Memory B cell (primary cell): ENCODE measurements around the gene ITSN2.
A peak's percentile ranks its signal among the peaks of the same experiment; 100 is the strongest.

Source experiments
- ATAC-seq: fragments of 150-1000 bp; cut with Tn5 transposase; 2 replicates; pipeline ENCODE4 v1.10.0; 2021; ENCODE audit warnings: low read depth, mild to moderate bottlenecking, moderate library complexity
- DNase-seq, 2 donors: peaks; one replicate each; pipeline ENCODE4 v3.0.0; 2022; ENCODE audit warnings: low spot score in 2 of 2
- H3K27ac Mint-ChIP-seq: one replicate; pipeline ENCODE4 v1.8.0; 2022; ENCODE audit warnings: mild to moderate bottlenecking, moderate library complexity, mixed read lengths
- H3K27me3 Mint-ChIP-seq: one replicate; pipeline ENCODE4 v1.8.0; 2022; ENCODE audit warnings: mixed read lengths
- H3K36me3 Mint-ChIP-seq: one replicate; pipeline ENCODE4 v1.8.0; 2022; ENCODE audit warnings: mild to moderate bottlenecking, mixed read lengths
- H3K4me1 Mint-ChIP-seq: one replicate; pipeline ENCODE4 v1.8.0; 2022; ENCODE audit warnings: mixed read lengths
- H3K4me3 Mint-ChIP-seq: one replicate; pipeline ENCODE4 v1.8.0; 2022; ENCODE audit warnings: mild to moderate bottlenecking, moderate library complexity, mixed read lengths
- H3K9me3 Mint-ChIP-seq: one replicate; pipeline ENCODE4 v1.8.0; 2022; ENCODE audit warnings: mixed read lengths

Gene ITSN2

GRCh38 chr2:24287171-24287570 is 73.2 kb downstream of the ITSN2 start:
- Mint-ChIP-seq H3K4me3 (no peak overlapping the region), H3K4me1 (peaks cover 6% of the 10 kb centered on the region), H3K27ac (peak overlapping the region; percentile 65), H3K9me3 (no peaks in the 10 kb centered on the region), H3K27me3 (no peaks in the 10 kb centered on the region), H3K36me3 (peaks cover 27% of the 10 kb centered on the region)
- DNase-seq, result no peak
- ATAC-seq, result no peak

DNA sequence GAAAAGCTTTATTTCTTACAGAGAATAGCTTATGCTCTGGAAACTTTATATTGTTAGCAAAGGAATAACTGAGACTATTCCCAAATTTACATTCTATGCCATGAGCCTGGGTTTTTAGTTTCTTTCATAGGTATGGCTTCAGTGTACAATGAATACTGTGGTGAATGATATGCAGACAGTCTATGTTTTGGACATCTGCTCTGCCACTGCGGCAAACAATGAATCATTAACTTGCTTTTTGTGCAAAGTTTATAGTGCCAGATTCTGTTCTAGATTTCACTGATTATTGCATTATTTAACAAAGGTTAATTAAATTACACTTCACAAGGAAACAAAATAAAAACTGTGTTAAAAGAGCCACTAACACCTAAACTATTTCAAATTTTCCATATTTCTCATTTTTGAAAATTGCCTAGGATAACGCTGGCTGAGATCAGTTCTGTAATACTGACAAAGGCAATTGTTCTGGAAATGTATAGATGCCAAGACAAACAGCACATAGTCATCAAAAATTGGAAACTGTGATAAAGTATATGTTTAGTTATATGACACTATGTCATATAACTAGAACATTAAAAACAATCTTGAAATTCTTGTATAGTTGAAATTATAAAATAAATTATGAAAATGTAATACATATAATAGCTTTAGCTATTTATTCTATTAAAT is 74.7 kb downstream of the ITSN2 start:
- no peaks in the 10 kb centered on the region for H3K27me3 Mint-ChIP-seq
- H3K27ac Mint-ChIP-seq, result no peak overlapping the region
- no peak for DNase-seq
- H3K36me3 Mint-ChIP-seq, result peaks cover 25% of the 10 kb centered on the region
- no peaks in the 10 kb centered on the region for H3K9me3 Mint-ChIP-seq
- H3K4me3 Mint-ChIP-seq, result no peak overlapping the region
- peaks cover 6% of the 10 kb centered on the region for H3K4me1 Mint-ChIP-seq
- ATAC-seq, result no peak

DNA sequence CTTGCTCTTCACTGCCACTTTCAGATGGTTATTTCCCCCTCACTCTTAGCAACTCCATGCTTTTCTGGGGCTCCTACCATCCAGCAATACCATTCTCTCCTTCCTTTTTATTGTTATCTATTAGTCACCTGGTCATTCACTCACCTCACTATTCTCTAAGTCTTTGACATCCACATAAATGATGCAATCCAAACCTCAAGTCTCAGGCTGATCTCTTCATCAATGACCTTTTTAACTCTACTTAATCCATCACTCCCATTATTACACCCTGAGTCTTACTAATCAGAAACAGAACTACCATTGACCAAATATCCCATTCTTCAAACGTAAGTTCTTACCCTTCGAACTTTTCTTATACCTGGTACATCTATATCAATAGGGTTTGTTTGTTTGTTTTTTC is 79.7 kb downstream of the ITSN2 start:
- DNase-seq, result no peak
- Mint-ChIP-seq H3K4me3 (no peak overlapping the region), H3K27ac (no peak overlapping the region), H3K9me3 (no peaks in the 10 kb centered on the region), H3K27me3 (no peaks in the 10 kb centered on the region), H3K4me1 (peaks cover 6% of the 10 kb centered on the region), H3K36me3 (peaks cover 13% of the 10 kb centered on the region)
- no peak for ATAC-seq

GRCh38 chr2:24280161-24280560 is 80.2 kb downstream of the ITSN2 start:
- Mint-ChIP-seq H3K4me1 (peaks cover 6% of the 10 kb centered on the region), H3K4me3 (no peak overlapping the region), H3K36me3 (peaks cover 13% of the 10 kb centered on the region), H3K9me3 (no peaks in the 10 kb centered on the region), H3K27ac (no peak overlapping the region), H3K27me3 (no peaks in the 10 kb centered on the region)
- ATAC-seq, result no peak
- no peak for DNase-seq

- H3K27me3 Mint-ChIP-seq, result no peaks in the 10 kb centered on the region
- DNase-seq, result no peak
- peaks cover 6% of the 10 kb centered on the region for H3K4me1 Mint-ChIP-seq
- no peak for ATAC-seq
- H3K27ac Mint-ChIP-seq, result peak overlapping the region; percentile 36
- H3K36me3 Mint-ChIP-seq, result peaks cover 19% of the 10 kb centered on the region
- no peaks in the 10 kb centered on the region for H3K9me3 Mint-ChIP-seq
- no peak overlapping the region for H3K4me3 Mint-ChIP-seq
Observed at GRCh38 chr2:24276349-24276899, 83.9 kb downstream of the ITSN2 start.

- Mint-ChIP-seq H3K4me1 (peaks cover 9% of the 10 kb centered on the region), H3K36me3 (peaks cover 27% of the 10 kb centered on the region), H3K27ac (no peak overlapping the region), H3K27me3 (no peaks in the 10 kb centered on the region), H3K4me3 (no peak overlapping the region), H3K9me3 (no peaks in the 10 kb centered on the region)
- no peak for DNase-seq
- no peak for ATAC-seq
Observed at GRCh38 chr2:24274809-24275208, 85.5 kb downstream of the ITSN2 start.

- no peak for DNase-seq
- peaks cover 11% of the 10 kb centered on the region for H3K4me1 Mint-ChIP-seq
- H3K4me3 Mint-ChIP-seq, result no peak overlapping the region
- H3K36me3 Mint-ChIP-seq, result peaks cover 34% of the 10 kb centered on the region
- no peaks in the 10 kb centered on the region for H3K27me3 Mint-ChIP-seq
- no peak overlapping the region for H3K27ac Mint-ChIP-seq
- no peak for ATAC-seq
- H3K9me3 Mint-ChIP-seq, result no peaks in the 10 kb centered on the region
Observed at GRCh38 chr2:24273598-24273997, 86.7 kb downstream of the ITSN2 start.

DNA sequence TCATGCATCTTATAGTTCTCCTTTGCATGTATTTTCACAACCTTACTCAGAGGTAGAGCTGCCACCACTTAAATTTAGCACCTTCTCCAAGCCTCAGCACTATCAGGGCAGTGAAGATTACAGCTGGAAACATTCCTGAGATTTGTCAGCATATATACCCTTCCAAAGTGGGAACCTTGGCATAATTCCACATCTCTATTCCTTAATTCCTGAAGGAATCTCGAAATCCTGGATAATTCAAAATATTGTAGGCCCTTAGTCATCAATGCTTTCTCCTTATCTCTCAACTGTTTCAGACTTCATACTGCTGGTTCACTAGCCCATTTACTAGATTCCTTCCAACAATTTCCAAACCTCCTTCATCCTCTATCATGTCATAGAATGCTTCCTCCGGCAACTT is 87.4 kb downstream of the ITSN2 start:
- no peaks in the 10 kb centered on the region for H3K9me3 Mint-ChIP-seq
- H3K36me3 Mint-ChIP-seq, result peaks cover 39% of the 10 kb centered on the region
- H3K27ac Mint-ChIP-seq, result no peak overlapping the region
- peaks cover 8% of the 10 kb centered on the region for H3K4me1 Mint-ChIP-seq
- ATAC-seq, result no peak
- H3K27me3 Mint-ChIP-seq, result no peaks in the 10 kb centered on the region
- H3K4me3 Mint-ChIP-seq, result no peak overlapping the region
- no peak for DNase-seq

DNA sequence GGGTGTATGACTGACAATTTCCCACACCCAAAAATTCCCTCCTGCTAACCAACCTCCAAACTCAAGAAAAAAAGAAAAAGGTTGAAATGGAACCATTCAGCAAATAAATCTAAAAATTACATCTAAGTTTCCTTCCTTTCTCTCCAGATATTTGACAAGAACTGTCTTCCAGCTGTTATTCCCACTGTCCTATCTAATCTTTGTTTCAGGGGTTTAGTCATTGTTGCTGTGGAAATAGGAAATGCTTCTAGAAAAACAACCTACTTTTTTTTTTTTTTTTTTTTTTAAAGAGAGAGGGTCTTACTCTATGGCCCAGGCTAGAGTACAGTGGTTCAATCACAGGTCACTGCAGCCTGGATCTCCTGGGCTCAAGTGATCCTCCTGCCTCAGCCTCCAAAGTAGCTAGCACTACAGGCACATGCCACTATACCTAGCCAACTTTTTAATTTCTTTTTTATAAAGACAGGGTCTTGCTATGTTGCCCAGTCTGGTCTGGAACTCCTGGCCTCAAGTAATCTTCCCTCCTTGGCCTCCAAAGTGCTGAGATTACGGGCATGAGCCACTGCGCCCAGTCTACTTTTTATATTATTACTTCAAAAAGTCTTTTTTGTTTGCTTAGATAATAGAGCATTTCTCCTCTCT is 88.1 kb downstream of the ITSN2 start:
- H3K4me1 Mint-ChIP-seq, result peaks cover 8% of the 10 kb centered on the region
- ATAC-seq (no peak), DNase-seq (no peak)
- no peak overlapping the region for H3K4me3 Mint-ChIP-seq
- H3K36me3 Mint-ChIP-seq, result peaks cover 39% of the 10 kb centered on the region
- no peaks in the 10 kb centered on the region for H3K9me3 Mint-ChIP-seq
- H3K27ac Mint-ChIP-seq, result peak overlapping the region; percentile 17
- no peaks in the 10 kb centered on the region for H3K27me3 Mint-ChIP-seq

- Mint-ChIP-seq H3K27me3 (no peaks in the 10 kb centered on the region), H3K4me1 (peaks cover 6% of the 10 kb centered on the region), H3K4me3 (no peak overlapping the region), H3K27ac (peak overlapping the region; percentile 48), H3K36me3 (peaks cover 45% of the 10 kb centered on the region), H3K9me3 (no peaks in the 10 kb centered on the region)
- no peak for DNase-seq
- ATAC-seq, result no peak
Observed at GRCh38 chr2:24269265-24269664, 91.1 kb downstream of the ITSN2 start.

- ATAC-seq, result no peak
- no peak for DNase-seq
- Mint-ChIP-seq H3K27ac (peak overlapping the region; percentile 67), H3K36me3 (peaks cover 36% of the 10 kb centered on the region), H3K9me3 (no peaks in the 10 kb centered on the region), H3K4me3 (no peak overlapping the region), H3K4me1 (peaks cover 14% of the 10 kb centered on the region), H3K27me3 (no peaks in the 10 kb centered on the region)
Observed at GRCh38 chr2:24265212-24265611, 95.1 kb downstream of the ITSN2 start.

DNA sequence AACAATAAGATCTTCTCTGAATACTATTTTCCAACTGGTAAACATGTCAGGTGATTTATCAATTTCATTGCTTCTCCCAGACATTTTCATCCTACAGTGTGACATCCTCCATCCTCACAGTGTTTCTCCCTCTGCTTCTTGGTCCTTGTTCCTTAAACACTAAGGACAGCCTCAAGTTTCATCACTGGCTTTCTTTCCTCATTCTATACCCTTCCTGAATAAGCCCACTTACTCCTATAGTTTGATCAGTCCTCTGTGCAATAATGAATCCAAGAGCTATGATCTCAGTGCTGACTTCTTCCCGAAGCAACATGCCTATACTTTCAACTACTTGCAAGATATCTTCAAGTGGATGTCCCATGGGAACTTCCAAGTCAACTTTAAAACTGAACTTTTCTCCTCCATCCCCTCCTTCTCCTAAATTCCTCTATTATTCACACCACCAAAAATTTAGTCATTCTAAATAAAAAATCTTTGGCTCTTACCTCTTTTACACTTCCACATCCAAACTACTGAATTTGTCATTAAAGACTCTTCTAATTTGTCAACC is 97.8 kb downstream of the ITSN2 start:
- no peak overlapping the region for H3K4me3 Mint-ChIP-seq
- H3K4me1 Mint-ChIP-seq, result peaks cover 12% of the 10 kb centered on the region
- no peak for DNase-seq

GRCh38 chr2:24261441-24261840 is 98.9 kb downstream of the ITSN2 start:
- H3K27ac Mint-ChIP-seq, result peak overlapping the region; percentile 67
- no peak overlapping the region for H3K4me3 Mint-ChIP-seq
- ATAC-seq (no peak), DNase-seq (no peak)
- peaks cover 24% of the 10 kb centered on the region for H3K36me3 Mint-ChIP-seq
- H3K4me1 Mint-ChIP-seq, result peaks cover 10% of the 10 kb centered on the region
- no peaks in the 10 kb centered on the region for H3K27me3 Mint-ChIP-seq
- H3K9me3 Mint-ChIP-seq, result no peaks in the 10 kb centered on the region

More for the DNA sequence above, 97.8 kb downstream of the ITSN2 start:
- H3K9me3 Mint-ChIP-seq, result no peaks in the 10 kb centered on the region
- no peaks in the 10 kb centered on the region for H3K27me3 Mint-ChIP-seq
- peaks cover 22% of the 10 kb centered on the region for H3K36me3 Mint-ChIP-seq
- no peak for ATAC-seq
- peak overlapping the region; percentile 67 for H3K27ac Mint-ChIP-seq

- H3K36me3 Mint-ChIP-seq, result peaks cover 16% of the 10 kb centered on the region
- H3K4me1 Mint-ChIP-seq, result peaks cover 10% of the 10 kb centered on the region
- no peaks in the 10 kb centered on the region for H3K27me3 Mint-ChIP-seq
- H3K4me3 Mint-ChIP-seq, result no peak overlapping the region
- no peak for ATAC-seq
- DNase-seq, result no peak
- H3K9me3 Mint-ChIP-seq, result no peaks in the 10 kb centered on the region
- no peak overlapping the region for H3K27ac Mint-ChIP-seq
Observed at GRCh38 chr2:24259316-24259715, 101.0 kb downstream of the ITSN2 start.
